A549 (cell line): ENCODE data around the gene NOL7.

Experiments used
- BCL3 ChIP-seq: fragments of >200 bp; sonication (Bioruptor Twin); formaldehyde crosslinking; IDR thresholded peaks from 3 replicates; pipeline ENCODE4 v1.6.1; 2016
- JUN ChIP-seq, 2 experiments: fragments of >200 bp; sonication (Bioruptor Twin); formaldehyde crosslinking; IDR thresholded peaks; 2 replicates in 1 of 2; 3 replicates in 1 of 2; pipeline ENCODE4 v1.6.1; 2016 to 2017
- KDM5A ChIP-seq: fragments of 200-600 bp; sonication (generic); IDR thresholded peaks from 2 replicates; pipeline ENCODE4 v1.6.1; 2016; ENCODE audit warnings: antibody characterized with exemption, mild to moderate bottlenecking
- MYC ChIP-seq: IDR thresholded peaks from 2 replicates; pipeline ENCODE4 v1.6.1; 2012; ENCODE audit warnings: mild to moderate bottlenecking, inconsistent platforms, low read length, improper control_type of control experiment, borderline replicate concordance
- POLR2A ChIP-seq: IDR thresholded peaks from 2 replicates; pipeline ENCODE4 v1.6.1; 2012; ENCODE audit warnings: mild to moderate bottlenecking, low read length
- RARB ChIP-seq: fragments of 250-450 bp; sonication (Bioruptor Pico); IDR thresholded peaks from 2 replicates; pipeline ENCODE4 v1.8.0; 2021; ENCODE audit warnings: mild to moderate bottlenecking, moderate library complexity
- TF ChIP-seq, protein P1 (sequence below): fragments of >200 bp; sonication (Bioruptor Twin); formaldehyde crosslinking; IDR thresholded peaks from 3 replicates; pipeline ENCODE4 v1.5.1; 2016
- TF ChIP-seq, protein P2 (sequence below): fragments of 150-350 bp; IDR thresholded peaks from 2 replicates; pipeline ENCODE4 v1.6.1; 2014; ENCODE audit warnings: low read depth, mild to moderate bottlenecking, low read length

- TF ChIP-seq, protein P1, sequence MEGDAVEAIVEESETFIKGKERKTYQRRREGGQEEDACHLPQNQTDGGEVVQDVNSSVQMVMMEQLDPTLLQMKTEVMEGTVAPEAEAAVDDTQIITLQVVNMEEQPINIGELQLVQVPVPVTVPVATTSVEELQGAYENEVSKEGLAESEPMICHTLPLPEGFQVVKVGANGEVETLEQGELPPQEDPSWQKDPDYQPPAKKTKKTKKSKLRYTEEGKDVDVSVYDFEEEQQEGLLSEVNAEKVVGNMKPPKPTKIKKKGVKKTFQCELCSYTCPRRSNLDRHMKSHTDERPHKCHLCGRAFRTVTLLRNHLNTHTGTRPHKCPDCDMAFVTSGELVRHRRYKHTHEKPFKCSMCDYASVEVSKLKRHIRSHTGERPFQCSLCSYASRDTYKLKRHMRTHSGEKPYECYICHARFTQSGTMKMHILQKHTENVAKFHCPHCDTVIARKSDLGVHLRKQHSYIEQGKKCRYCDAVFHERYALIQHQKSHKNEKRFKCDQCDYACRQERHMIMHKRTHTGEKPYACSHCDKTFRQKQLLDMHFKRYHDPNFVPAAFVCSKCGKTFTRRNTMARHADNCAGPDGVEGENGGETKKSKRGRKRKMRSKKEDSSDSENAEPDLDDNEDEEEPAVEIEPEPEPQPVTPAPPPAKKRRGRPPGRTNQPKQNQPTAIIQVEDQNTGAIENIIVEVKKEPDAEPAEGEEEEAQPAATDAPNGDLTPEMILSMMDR = no peak
- TF ChIP-seq POLR2A (no peak), KDM5A (no peak), MYC (no peak), RARB (no peak), BCL3 (no peak), JUN (IDR thresholded peaks at IDR 0.05) (no peak)
- TF ChIP-seq, protein P2, sequence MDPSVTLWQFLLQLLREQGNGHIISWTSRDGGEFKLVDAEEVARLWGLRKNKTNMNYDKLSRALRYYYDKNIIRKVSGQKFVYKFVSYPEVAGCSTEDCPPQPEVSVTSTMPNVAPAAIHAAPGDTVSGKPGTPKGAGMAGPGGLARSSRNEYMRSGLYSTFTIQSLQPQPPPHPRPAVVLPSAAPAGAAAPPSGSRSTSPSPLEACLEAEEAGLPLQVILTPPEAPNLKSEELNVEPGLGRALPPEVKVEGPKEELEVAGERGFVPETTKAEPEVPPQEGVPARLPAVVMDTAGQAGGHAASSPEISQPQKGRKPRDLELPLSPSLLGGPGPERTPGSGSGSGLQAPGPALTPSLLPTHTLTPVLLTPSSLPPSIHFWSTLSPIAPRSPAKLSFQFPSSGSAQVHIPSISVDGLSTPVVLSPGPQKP = no peak
These were observed 39.1 kb upstream of the NOL7 start for GRCh38 chr6:13576017-13576416.
